Measurements from ENCODE around the gene GLUD1. TPM values are rescaled to one million over a fixed set of nuclear protein-coding genes. Genes with fewer than 3 reads are reported as not detected.
"Not testable (repeated sequence)": the region's sequence is repeated elsewhere in the genome, so short reads cannot be mapped to it uniquely, and the experiment has no call there.

GLUD1 gene
- total RNA-seq, 4 donors from 2014 or later, result 154 to 199 (median 157) TPM

- Histone ChIP-seq H3K27ac (peak overlapping the region in 1 of 3 donors; percentile 40), H3K36me3 (no peaks in the 10 kb centered on the region), H3K4me1 (peaks cover 36 to 39% of the 10 kb centered on the region in 2 donors), H3K27me3 (no peaks in the 10 kb centered on the region), H3K9me3 (no peaks in the 10 kb centered on the region), H3K4me3 (replicated peaks in 1 of 3) (no peak overlapping the region)
- no peak for TF ChIP-seq POLR2A (IDR thresholded peaks at IDR 0.05)
- no peak for TF ChIP-seq CTCF (IDR thresholded peaks at IDR 0.05)
- WGBS, 2 donors, result 93 to 96% methylated on average over 4 of the region's 4 CpGs
- intact Hi-C loops (cut with DNase I), result loop anchor here (10.0 kb wide), 1 partner anchor 125 kb away; the partner anchor contains the start of gene ADIRF
- DNase-seq, result no peak
Observed at GRCh38 chr10:87089746-87090145, 4.9 kb downstream of the GLUD1 start.

- Histone ChIP-seq H3K27me3 (no peaks in the 10 kb centered on the region), H3K36me3 (no peaks in the 10 kb centered on the region), H3K4me3 (replicated peaks in 1 of 3) (no peak overlapping the region), H3K4me1 (peaks cover 49 to 63% of the 10 kb centered on the region in 2 donors), H3K9me3 (no peaks in the 10 kb centered on the region), H3K27ac (peak overlapping the region in 2 of 3 donors; percentile 9 to 31)
- intact Hi-C loops (cut with DNase I), result no loop called here
- no peak for DNase-seq
- TF ChIP-seq POLR2A (IDR thresholded peaks at IDR 0.05) (no peak), CTCF (IDR thresholded peaks at IDR 0.05) (no peak)
- WGBS, 2 donors, result 91 to 97% methylated on average over 1 of the region's 1 CpG
Observed at GRCh38 chr10:87085537-87085936, 9.1 kb downstream of the GLUD1 start.

- DNase-seq; H3K36me3 ChIP-seq; intact Hi-C loops (cut with DNase I); H3K27me3 ChIP-seq; H3K9me3 ChIP-seq; H3K4me3 ChIP-seq (replicated peaks in 1 of 3): not testable (repeated sequence)
- peak overlapping the region; percentile 63 to 90 (median 86) for H3K27ac ChIP-seq
- H3K4me1 ChIP-seq, result peaks cover 38 to 54% of the 10 kb centered on the region in 2 donors
Observed at GRCh38 chr10:87084291-87084782, 10.3 kb downstream of the GLUD1 start.

- H3K9me3 ChIP-seq; H3K27me3 ChIP-seq; H3K4me3 ChIP-seq (replicated peaks in 1 of 3); H3K36me3 ChIP-seq; DNase-seq; intact Hi-C loops (cut with DNase I): not testable (repeated sequence)
- Histone ChIP-seq H3K27ac (peak overlapping the region; percentile 63 to 90 (median 86)), H3K4me1 (peaks cover 37 to 51% of the 10 kb centered on the region in 2 donors)
- WGBS, 2 donors, result 52 to 64% methylated on average over 5 of the region's 5 CpGs
Observed at GRCh38 chr10:87083576-87084290, 10.9 kb downstream of the GLUD1 start.

- H3K4me3 ChIP-seq (replicated peaks in 1 of 3); intact Hi-C loops (cut with DNase I); DNase-seq; H3K27me3 ChIP-seq; H3K9me3 ChIP-seq; H3K36me3 ChIP-seq: not testable (repeated sequence)
- TF ChIP-seq POLR2A (IDR thresholded peaks at IDR 0.05), result peak in 1 of 2 donors; percentile 70
- peak overlapping the region; percentile 63 to 90 (median 86) for H3K27ac ChIP-seq
- 24 to 35% methylated on average over 1 of the region's 1 CpG for WGBS, 2 donors
- peaks cover 35 to 45% of the 10 kb centered on the region in 2 donors for H3K4me1 ChIP-seq
Observed at GRCh38 chr10:87082219-87082618, 12.4 kb downstream of the GLUD1 start.

- H3K36me3 ChIP-seq; H3K27me3 ChIP-seq; H3K4me3 ChIP-seq (replicated peaks in 1 of 3); intact Hi-C loops (cut with DNase I); DNase-seq; H3K9me3 ChIP-seq: not testable (repeated sequence)
- 18 to 53% methylated on average over 3 of the region's 3 CpGs for WGBS, 2 donors
- H3K4me1 ChIP-seq, result peaks cover 38 to 48% of the 10 kb centered on the region in 2 donors
- H3K27ac ChIP-seq, result peak overlapping the region; percentile 76 to 90 (median 87)
Observed at GRCh38 chr10:87081574-87081973, 13.1 kb downstream of the GLUD1 start.

- H3K27ac ChIP-seq, result peak overlapping the region in 2 of 3 donors; percentile 71 to 87
- H3K9me3 ChIP-seq; H3K36me3 ChIP-seq; DNase-seq; H3K4me3 ChIP-seq (replicated peaks in 1 of 3); intact Hi-C loops (cut with DNase I); H3K27me3 ChIP-seq: not testable (repeated sequence)
- peaks cover 38 to 48% of the 10 kb centered on the region in 2 donors for H3K4me1 ChIP-seq
- WGBS, 2 donors, result 80% methylated on average over 1 of the region's 31 CpGs; no CpG with 5 or more reads in 1 of the 2 donors
Observed at GRCh38 chr10:87080621-87081020, 14.0 kb downstream of the GLUD1 start.

Measured in thyroid gland (tissue), 4 donors.